GM12872 (cell line): Measurements from ENCODE around the gene EML1.

ENCODE experiments used
- TF ChIP-seq, protein P1 (sequence below): IDR thresholded peaks from 3 replicates; pipeline ENCODE4 v1.5.1; 2011; ENCODE audit warnings: low read depth, mild to moderate bottlenecking, low read length, moderate library complexity; ENCODE audit not compliant: insufficient read depth

Gene EML1

GRCh38 chr14:99793213-99794150 is at the start of gene EML1:
TSS of gene EML1 (plus strand) at chr14:99793413. CDS start at chr14:99793477, 64 bp downstream.
- TF ChIP-seq, protein P1, sequence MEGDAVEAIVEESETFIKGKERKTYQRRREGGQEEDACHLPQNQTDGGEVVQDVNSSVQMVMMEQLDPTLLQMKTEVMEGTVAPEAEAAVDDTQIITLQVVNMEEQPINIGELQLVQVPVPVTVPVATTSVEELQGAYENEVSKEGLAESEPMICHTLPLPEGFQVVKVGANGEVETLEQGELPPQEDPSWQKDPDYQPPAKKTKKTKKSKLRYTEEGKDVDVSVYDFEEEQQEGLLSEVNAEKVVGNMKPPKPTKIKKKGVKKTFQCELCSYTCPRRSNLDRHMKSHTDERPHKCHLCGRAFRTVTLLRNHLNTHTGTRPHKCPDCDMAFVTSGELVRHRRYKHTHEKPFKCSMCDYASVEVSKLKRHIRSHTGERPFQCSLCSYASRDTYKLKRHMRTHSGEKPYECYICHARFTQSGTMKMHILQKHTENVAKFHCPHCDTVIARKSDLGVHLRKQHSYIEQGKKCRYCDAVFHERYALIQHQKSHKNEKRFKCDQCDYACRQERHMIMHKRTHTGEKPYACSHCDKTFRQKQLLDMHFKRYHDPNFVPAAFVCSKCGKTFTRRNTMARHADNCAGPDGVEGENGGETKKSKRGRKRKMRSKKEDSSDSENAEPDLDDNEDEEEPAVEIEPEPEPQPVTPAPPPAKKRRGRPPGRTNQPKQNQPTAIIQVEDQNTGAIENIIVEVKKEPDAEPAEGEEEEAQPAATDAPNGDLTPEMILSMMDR: no peak

GRCh38 chr14:99744199-99744872 is 48.9 kb upstream of the EML1 start:
- TF ChIP-seq, protein P1: no peak

- TF ChIP-seq, protein P1: no peak
Measured at GRCh38 chr14:99744873-99745224, 48.4 kb upstream of the EML1 start.

DNA sequence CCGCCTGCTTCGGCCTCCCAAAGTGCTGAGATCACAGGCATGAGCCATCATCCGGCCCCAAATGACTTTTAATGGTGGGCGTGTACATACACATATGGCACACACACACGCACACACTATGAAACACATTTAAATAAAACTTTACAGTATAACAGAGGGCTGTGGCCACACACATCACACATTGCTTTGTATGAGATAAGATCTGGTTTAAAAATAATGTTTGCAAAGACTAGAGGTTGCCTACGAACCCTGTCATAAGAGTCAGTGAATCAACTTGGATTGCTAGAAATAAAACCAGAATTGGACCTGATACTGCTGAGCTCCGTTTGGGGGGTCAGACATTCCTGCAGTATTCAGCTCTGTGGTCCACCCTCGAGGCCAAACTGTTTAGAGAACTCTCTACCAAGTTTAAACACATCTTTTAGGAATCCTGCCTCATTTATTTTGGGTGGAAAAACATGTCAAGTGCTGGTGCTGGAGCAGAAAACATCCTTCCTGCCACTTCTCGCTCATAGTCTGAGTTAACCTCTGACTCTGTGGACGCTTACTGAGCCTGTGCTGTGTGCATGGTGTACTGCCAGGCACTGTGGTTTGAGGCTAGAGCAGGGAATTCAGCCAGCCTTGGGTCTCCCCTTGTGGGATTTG is 47.8 kb upstream of the EML1 start:
- TF ChIP-seq, protein P1: no peak

- TF ChIP-seq, protein P1: no peak
Measured at GRCh38 chr14:99747167-99747566, 46.0 kb upstream of the EML1 start.

DNA sequence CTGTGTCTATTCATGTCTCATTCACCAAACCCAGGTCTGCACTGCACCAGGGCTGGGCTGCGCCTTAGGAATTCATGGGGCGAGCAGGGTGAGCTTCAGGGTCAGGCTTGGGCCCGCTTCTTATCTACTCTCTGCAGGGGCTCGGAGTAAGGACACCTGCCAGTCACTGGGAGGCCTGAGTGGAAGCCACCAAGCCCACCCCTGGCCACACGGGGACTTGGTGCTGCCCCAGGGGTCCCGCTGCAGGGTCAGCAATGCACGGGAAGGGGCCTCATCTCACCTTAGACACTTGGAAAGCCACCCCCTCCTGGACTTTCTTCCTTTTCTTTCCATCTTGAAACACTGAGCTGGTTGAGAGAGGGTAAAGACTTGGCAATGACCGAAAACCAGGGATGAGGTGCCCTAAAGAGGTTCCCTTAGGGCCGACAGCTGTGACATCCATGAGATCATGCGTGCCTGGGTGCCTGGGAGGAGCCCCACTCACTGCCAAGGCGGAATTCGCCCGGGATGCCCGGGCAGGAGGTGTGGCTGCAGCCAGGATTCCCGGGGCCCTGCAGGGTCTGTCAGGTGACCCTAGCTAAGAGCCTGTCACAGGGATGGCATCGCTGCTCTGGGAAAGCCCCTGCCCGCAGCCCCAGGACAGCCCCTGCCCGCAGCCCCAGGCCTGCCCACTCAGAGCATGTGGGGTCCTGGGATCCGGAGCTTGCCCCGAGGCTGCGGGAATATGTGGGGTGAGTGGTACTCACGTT is 45.5 kb upstream of the EML1 start:
- TF ChIP-seq, protein P1: no peak
